Bronchial smooth muscle cell (primary cell): ENCODE data around the gene FSTL3. TPM values are rescaled to one million over a fixed set of nuclear protein-coding genes. Genes with fewer than 3 reads are reported as not detected.

Source experiments
- total RNA-seq: library from RNA; depleted of rRNA; stranded (reverse); fragments of >200 nt; gene quantifications from 2 replicates; pipeline ENCODE4 v1.2.1, GENCODE V29; 2014

FSTL3 gene
- total RNA-seq: 24.1 and 37.4 TPM in 2 replicates

GRCh38 chr19:676339-677105 is at the start of gene FSTL3:
TSS of gene FSTL3 (plus strand) at chr19:676392. CDS start at chr19:676424, 32 bp downstream.

GRCh38 chr19:633068-633785 is 43.0 kb upstream of the FSTL3 start, which contains the start of gene POLRMT:
TSS of gene POLRMT (minus strand) at chr19:633537. CDS start at chr19:633512, 25 bp downstream.

GRCh38 chr19:639253-640160 is 36.7 kb upstream of the FSTL3 start, which contains the start of gene FGF22:
TSS of gene FGF22 (plus strand) at chr19:639879. CDS start at chr19:639926, 47 bp downstream.

GRCh38 chr19:662962-663681 is 13.1 kb upstream of the FSTL3 start, which contains the start of gene RNF126:
TSS of gene RNF126 (minus strand) at chr19:663214. CDS start at chr19:663121, 93 bp downstream.

GRCh38 chr19:695352-695949 is 19.3 kb downstream of the FSTL3 start, which contains the start of gene PRSS57:
TSS of gene PRSS57 (minus strand) at chr19:695452. CDS start at chr19:695430, 22 bp downstream.

GRCh38 chr19:708154-709143 is 32.3 kb downstream of the FSTL3 start, which contains the start of gene PALM:
TSS of gene PALM (plus strand) at chr19:708935. CDS start at chr19:709147, 212 bp downstream.

Other genes with a start within 250 kb of the FSTL3 start
- gene SHC2, start 215.4 kb upstream of the FSTL3 start, total RNA-seq: 1.7 and 2.5 TPM in 2 replicates
- gene MADCAM1, start 179.9 kb upstream of the FSTL3 start, total RNA-seq: under 0.01 TPM in 1 of 2 replicates, not detected in the other
- 33.4 and 50.4 TPM in 2 replicates for gene TPGS1, start 168.9 kb upstream of the FSTL3 start, total RNA-seq
- gene CDC34, start 144.6 kb upstream of the FSTL3 start, total RNA-seq: 61.3 and 76.7 TPM in 2 replicates
- gene GZMM, start 132.3 kb upstream of the FSTL3 start, total RNA-seq: not detected in 2 replicates
- gene BSG, start 103.8 kb upstream of the FSTL3 start, total RNA-seq: 256 and 287 TPM in 2 replicates
- 1.5 and 1.6 TPM in 2 replicates for gene HCN2, start 86.5 kb upstream of the FSTL3 start, total RNA-seq
- 14.7 and 17.2 TPM in 2 replicates for gene POLRMT, start 42.9 kb upstream of the FSTL3 start, total RNA-seq
- 0.16 TPM in 1 of 2 replicates, not detected in the other for gene FGF22, start 36.5 kb upstream of the FSTL3 start, total RNA-seq
- gene RNF126, start 13.2 kb upstream of the FSTL3 start, total RNA-seq: 10.1 and 11.6 TPM in 2 replicates
- gene PRSS57, start 19.1 kb downstream of the FSTL3 start, total RNA-seq: not detected in 2 replicates
- gene PALM, start 32.5 kb downstream of the FSTL3 start, total RNA-seq: 12.5 and 68.7 TPM in 2 replicates
- gene MISP, start 74.7 kb downstream of the FSTL3 start, total RNA-seq: 0.32 and 0.43 TPM in 2 replicates
- gene PTBP1, start 121.1 kb downstream of the FSTL3 start, total RNA-seq: 58.3 and 65.3 TPM in 2 replicates
- 0.47 and 0.77 TPM in 2 replicates for gene PLPPR3, start 145.6 kb downstream of the FSTL3 start, total RNA-seq
- gene AZU1, start 151.4 kb downstream of the FSTL3 start, total RNA-seq: 0.16 TPM in 1 of 2 replicates, not detected in the other
- gene PRTN3, start 164.6 kb downstream of the FSTL3 start, total RNA-seq: not detected in 2 replicates
- 0.16 and 0.69 TPM in 2 replicates for gene ELANE, start 175.9 kb downstream of the FSTL3 start, total RNA-seq
- gene CFD, start 183.3 kb downstream of the FSTL3 start, total RNA-seq: 56.0 and 362 TPM in 2 replicates
- gene MED16, start 216.8 kb downstream of the FSTL3 start, total RNA-seq: 26.5 and 35.5 TPM in 2 replicates
- gene RNU6-9, start 217.1 kb downstream of the FSTL3 start, total RNA-seq: not detected in 2 replicates
- 12.3 and 14.0 TPM in 2 replicates for gene R3HDM4, start 236.8 kb downstream of the FSTL3 start, total RNA-seq
- gene KISS1R, start 240.9 kb downstream of the FSTL3 start, total RNA-seq: 0.09 TPM in 1 of 2 replicates, not detected in the other
- 12.6 and 17.0 TPM in 2 replicates for gene ARID3A, start 249.6 kb downstream of the FSTL3 start, total RNA-seq